GM12873 (cell line): ENCODE data around the gene LNX2.

Source experiments
- TF ChIP-seq, protein P1 (sequence below): IDR thresholded peaks from 2 replicates; pipeline ENCODE4 v1.5.1; 2012; ENCODE audit warnings: low read depth, mild to moderate bottlenecking, moderate library complexity, low read length, control low read depth; ENCODE audit not compliant: insufficient read depth; ENCODE audit errors: missing control alignments

Gene LNX2

DNA sequence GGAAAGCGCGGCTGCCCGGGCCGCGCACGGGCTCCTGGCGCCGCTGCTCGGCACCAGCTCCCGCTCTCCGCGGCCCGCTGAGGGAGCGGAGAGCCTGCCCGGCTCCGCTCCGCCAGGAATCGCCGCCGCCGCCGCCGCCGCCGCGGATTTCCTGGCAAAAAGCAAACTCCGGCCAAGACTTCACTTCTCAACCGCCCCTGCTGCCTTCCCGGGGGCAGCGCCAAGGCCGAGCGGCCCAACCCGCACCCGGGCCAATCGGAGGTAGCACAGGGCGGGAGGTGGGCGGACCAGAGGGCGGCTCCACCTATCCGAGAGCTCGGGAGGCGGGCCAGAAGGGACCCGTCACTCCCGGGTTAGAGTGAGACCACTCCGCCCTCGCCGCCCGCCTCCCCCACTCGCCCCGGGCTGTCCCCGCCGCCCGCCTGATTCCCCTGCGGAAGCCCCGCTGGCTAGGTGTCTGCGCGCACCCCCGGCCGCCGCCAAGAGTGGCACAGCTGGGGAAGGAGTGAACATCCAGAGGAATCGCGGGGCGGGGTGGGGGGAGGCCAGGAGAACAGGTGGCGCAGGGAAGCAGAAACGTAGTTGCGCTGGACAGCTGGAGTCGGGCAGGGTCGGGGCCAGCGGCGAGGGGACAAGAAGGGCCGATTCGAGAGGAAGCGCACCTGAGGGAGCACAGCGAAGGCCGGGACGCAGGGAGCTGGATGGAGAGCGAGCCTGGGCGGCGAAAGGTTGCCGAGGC is at the start of gene LNX2:
Gene LNX2 (minus strand): TSS at position 153 of the 739 bp plus-strand sequence. CDS start 38,826 bp downstream, outside the sequence.
- TF ChIP-seq, protein P1, sequence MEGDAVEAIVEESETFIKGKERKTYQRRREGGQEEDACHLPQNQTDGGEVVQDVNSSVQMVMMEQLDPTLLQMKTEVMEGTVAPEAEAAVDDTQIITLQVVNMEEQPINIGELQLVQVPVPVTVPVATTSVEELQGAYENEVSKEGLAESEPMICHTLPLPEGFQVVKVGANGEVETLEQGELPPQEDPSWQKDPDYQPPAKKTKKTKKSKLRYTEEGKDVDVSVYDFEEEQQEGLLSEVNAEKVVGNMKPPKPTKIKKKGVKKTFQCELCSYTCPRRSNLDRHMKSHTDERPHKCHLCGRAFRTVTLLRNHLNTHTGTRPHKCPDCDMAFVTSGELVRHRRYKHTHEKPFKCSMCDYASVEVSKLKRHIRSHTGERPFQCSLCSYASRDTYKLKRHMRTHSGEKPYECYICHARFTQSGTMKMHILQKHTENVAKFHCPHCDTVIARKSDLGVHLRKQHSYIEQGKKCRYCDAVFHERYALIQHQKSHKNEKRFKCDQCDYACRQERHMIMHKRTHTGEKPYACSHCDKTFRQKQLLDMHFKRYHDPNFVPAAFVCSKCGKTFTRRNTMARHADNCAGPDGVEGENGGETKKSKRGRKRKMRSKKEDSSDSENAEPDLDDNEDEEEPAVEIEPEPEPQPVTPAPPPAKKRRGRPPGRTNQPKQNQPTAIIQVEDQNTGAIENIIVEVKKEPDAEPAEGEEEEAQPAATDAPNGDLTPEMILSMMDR: no peak

DNA sequence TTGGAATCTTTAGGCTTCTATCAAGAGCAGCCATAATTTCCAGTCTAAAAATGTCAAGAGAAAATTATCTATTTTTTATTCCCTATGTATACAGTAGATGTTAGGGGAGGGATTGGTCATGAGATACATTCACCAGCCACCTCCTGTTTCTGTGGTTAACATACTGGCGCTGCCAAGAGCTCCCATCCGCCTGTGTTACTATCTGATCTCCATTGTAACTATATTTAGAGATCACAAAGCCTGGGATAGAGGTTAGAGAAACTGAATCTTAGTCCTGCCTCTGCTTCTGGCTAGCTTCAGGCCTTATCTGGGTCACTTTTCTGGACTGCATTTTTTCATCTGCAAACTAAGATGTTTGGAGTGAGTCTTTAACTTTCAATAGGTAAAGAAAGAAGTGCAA is 47.6 kb upstream of the LNX2 start:
- TF ChIP-seq, protein P1: no peak

DNA sequence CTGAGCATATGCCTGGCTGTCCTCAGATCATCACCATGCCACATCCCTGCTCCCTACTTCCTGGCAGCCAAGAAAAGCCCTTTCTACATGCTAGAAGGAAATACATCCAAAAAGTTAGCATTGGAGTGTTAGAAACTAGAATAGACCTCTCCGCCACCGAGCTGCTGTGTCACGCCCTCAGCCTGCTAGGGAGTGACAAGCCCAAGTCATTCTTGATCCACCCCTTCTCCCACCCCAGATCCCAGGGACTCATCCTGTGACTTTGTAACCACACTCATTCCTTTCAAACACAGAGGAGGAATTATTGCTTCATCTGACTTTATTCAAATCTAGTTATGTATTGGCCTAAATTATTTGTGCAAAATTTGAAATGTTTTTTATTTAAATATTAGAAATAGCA is 46.6 kb upstream of the LNX2 start:
- TF ChIP-seq, protein P1: no peak

DNA sequence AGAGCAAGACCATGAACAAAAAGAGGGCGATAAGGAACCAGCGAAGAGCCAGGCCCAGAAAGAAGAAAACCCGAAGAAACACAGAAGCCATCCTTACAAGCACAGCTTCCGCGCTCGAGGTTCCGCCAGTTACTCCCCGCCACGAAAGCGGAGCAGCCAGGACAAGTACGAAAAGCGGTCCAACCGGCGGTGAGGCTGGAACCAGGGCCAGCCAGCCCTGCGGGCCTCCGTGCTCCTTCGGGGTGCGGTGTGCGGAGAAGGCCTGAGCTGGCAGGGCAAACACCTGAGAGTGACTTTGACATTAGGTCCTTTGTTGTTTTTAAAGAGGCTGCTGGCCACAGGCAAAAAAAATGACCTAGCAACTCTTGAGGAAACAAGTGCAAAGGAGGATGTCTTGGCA is 45.4 kb upstream of the LNX2 start:
- TF ChIP-seq, protein P1: no peak

DNA sequence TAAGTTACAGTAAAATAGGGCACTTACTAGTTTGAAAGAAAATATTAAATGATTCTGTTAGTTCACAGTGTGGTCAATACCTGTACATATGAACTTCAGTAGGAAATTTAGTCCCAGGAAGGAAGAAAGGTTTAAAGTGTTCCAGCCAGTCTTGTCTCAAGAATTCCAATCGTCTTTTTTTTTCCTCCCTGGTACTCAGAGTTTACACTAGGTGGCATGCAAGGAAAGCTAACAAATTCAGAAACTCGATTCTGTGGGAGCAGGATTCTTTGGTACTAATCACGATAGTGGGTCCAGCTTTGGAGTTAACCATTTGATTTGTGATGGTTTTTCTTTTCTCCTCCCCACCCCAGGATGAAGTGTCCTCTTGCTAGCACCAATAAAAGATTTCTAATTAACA is 45.0 kb upstream of the LNX2 start:
- TF ChIP-seq, protein P1: no peak

DNA sequence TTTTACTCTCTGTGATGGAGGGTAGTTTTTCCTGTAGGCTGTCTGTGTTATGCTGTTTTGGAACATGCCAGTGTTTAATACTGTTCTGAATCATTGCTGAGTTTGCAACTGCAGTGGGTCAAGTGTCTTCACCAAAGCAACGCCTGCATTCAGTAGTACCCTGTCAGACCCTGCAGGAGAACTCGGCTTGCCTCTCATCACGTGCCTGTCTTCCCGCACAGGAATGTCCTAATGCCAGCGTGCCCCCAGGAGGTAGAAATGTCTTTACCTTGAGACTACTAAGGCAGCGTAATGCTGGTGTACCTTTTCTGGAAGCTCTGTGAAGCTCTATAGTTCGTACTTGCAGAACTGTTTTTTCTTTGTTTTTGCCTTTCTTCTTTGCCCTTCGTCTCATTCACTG is 43.6 kb upstream of the LNX2 start:
- TF ChIP-seq, protein P1: no peak

DNA sequence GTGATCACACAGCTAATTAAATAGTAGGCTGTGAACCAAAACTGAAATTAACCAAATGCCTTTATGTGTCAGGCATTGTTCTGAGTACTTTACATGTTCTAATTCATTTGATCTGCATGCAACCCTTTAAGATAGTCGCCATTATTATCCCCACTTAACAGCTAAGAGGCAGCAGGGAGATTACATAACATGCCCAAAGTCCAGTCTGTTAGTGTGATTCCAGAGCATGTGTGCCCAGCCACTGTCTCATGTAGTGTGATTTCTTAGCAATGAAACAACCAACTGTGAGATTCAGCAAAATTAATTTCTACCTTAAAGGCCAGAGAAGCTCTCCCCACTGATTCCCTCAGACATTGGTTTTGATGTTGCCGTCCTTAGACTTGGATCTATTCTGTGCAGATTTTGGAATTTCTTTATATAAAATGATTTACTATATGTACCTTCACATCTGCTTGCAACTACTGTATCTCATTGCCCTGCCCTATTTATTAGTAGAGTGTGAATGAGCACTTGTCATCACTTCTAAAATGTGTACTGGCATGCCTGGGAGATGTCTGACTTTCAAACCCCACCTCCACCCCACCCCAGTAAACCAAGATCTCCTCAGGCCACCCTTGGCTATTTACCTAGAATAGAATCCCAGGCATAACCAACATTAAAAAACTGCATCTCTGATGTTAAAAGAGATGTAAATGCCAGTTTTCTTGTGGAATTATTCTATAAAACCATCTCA is 42.6 kb upstream of the LNX2 start:
- TF ChIP-seq, protein P1: no peak
